ENCODE data around the gene ALCAM. TPM values are rescaled to one million over a fixed set of nuclear protein-coding genes. Genes with fewer than 3 reads are reported as not detected.

Gene ALCAM
- total RNA-seq, 2 experiments from 2014 or later: 47.7 to 51.3 TPM

GRCh38 chr3:105473521-105474223 lies 107.0 kb downstream of the ALCAM start:
- Histone ChIP-seq H3K4me1 (ENCODE audit: insufficient read depth, low read length, poor library complexity, severe bottlenecking) (no peaks in the 10 kb centered on the region), H2AFZ (ENCODE audit: low read length) (no peak overlapping the region), H3K9me2 (ENCODE audit: insufficient read depth, low read length) (no peaks in the 10 kb centered on the region), H4K20me1 (ENCODE audit: insufficient read depth, low read length) (0 out of 2 replicates have a peak, but pooled peaks cover 4% of the 10 kb centered on the region), H3K4me2 (ENCODE audit: low read length) (no peak overlapping the region), H3K9me3 (ENCODE audit: low read length) (no peaks in the 10 kb centered on the region; the same call in 1 of the 2 replicates), H3K79me2 (ENCODE audit: insufficient read depth, low read depth, low read length) (no peaks in the 10 kb centered on the region), H3K27ac (ENCODE audit: low read depth, low read length, poor library complexity, severe bottlenecking) (no peak overlapping the region), H3K4me3 (ENCODE audit: low read depth, low read length, poor library complexity, severe bottlenecking) (no peak overlapping the region), H3K36me3 (ENCODE audit: insufficient read depth, low read length) (no peaks in the 10 kb centered on the region)
- no peak for DNase-seq (ENCODE audit: low spot score)
- no TSS peak for BruUV-seq (replicated peaks)
- ChIA-PET POLR2A (interaction anchor here (0.6 to 0.8 kb wide), 2 partner anchors 10 to 420 kb away, joined by 3 to 7 read pairs; no protein-coding TSS in a partner anchor), CTCF (ENCODE audit: unreplicated experiment) (no interaction called here)
- TF ChIP-seq EZH2phosphoT487 (IDR thresholded peaks at IDR 0.05; ENCODE audit: borderline replicate concordance, low read depth, low read length) (no peak), CTCF (conservative IDR thresholded peaks at IDR 0.05; ENCODE audit: low read length) (no peak)
- intact Hi-C loops (cut with micrococcal nuclease; ENCODE audit: unreplicated experiment): no loop called here

GRCh38 chr3:105480768-105481167 lies 114.1 kb downstream of the ALCAM start:
- Histone ChIP-seq H3K4me3 (ENCODE audit: low read depth, low read length, poor library complexity, severe bottlenecking) (no peak overlapping the region), H4K20me1 (ENCODE audit: insufficient read depth, low read length) (no peaks in the 10 kb centered on the region), H3K4me2 (ENCODE audit: low read length) (no peak overlapping the region), H2AFZ (ENCODE audit: low read length) (no peak overlapping the region), H3K36me3 (ENCODE audit: insufficient read depth, low read length) (no peaks in the 10 kb centered on the region), H3K27ac (ENCODE audit: low read depth, low read length, poor library complexity, severe bottlenecking) (no peak overlapping the region), H3K79me2 (ENCODE audit: insufficient read depth, low read depth, low read length) (no peaks in the 10 kb centered on the region), H3K4me1 (ENCODE audit: insufficient read depth, low read length, poor library complexity, severe bottlenecking) (no peaks in the 10 kb centered on the region), H3K9me3 (ENCODE audit: low read length) (no peaks in the 10 kb centered on the region; the same call in 1 of the 2 replicates), H3K9me2 (ENCODE audit: insufficient read depth, low read length) (no peaks in the 10 kb centered on the region)
- no TSS peak for BruUV-seq (replicated peaks)
- ChIA-PET POLR2A (interaction anchor here (1.1 kb wide), 1 partner anchor 11 kb away, joined by 4 read pairs; no protein-coding TSS in a partner anchor), CTCF (ENCODE audit: unreplicated experiment) (no interaction called here)
- TF ChIP-seq EZH2phosphoT487 (IDR thresholded peaks at IDR 0.05; ENCODE audit: borderline replicate concordance, low read depth, low read length) (no peak), CTCF (conservative IDR thresholded peaks at IDR 0.05; ENCODE audit: low read length) (no peak)
- no peak for DNase-seq (ENCODE audit: low spot score)
- intact Hi-C loops (cut with micrococcal nuclease; ENCODE audit: unreplicated experiment): no loop called here

- H4K20me1 ChIP-seq (ENCODE audit: insufficient read depth, low read length): no peaks in the 10 kb centered on the region
- no peak for TF ChIP-seq EZH2phosphoT487 (IDR thresholded peaks at IDR 0.05; ENCODE audit: borderline replicate concordance, low read depth, low read length)
- TF ChIP-seq CTCF (conservative IDR thresholded peaks at IDR 0.05; ENCODE audit: low read length): no peak
- no peak overlapping the region for H3K4me3 ChIP-seq (ENCODE audit: low read depth, low read length, poor library complexity, severe bottlenecking)
- ChIA-PET POLR2A (interaction anchor here (0.9 to 1.9 kb wide), 4 partner anchors 18 to 46 kb away, joined by 3 to 4 read pairs (median 4); no protein-coding TSS in a partner anchor), CTCF (ENCODE audit: unreplicated experiment) (no interaction called here)
- DNase-seq (ENCODE audit: low spot score): no peak
- no peak overlapping the region for H3K27ac ChIP-seq (ENCODE audit: low read depth, low read length, poor library complexity, severe bottlenecking)
- no peak overlapping the region for H3K4me2 ChIP-seq (ENCODE audit: low read length)
- H3K9me2 ChIP-seq (ENCODE audit: insufficient read depth, low read length): no peaks in the 10 kb centered on the region
- no peak overlapping the region for H2AFZ ChIP-seq (ENCODE audit: low read length)
- H3K36me3 ChIP-seq (ENCODE audit: insufficient read depth, low read length): no peaks in the 10 kb centered on the region
- no peaks in the 10 kb centered on the region for H3K79me2 ChIP-seq (ENCODE audit: insufficient read depth, low read depth, low read length)
- no peaks in the 10 kb centered on the region for H3K9me3 ChIP-seq (ENCODE audit: low read length)
- intact Hi-C loops (cut with micrococcal nuclease; ENCODE audit: unreplicated experiment): no loop called here
- no peaks in the 10 kb centered on the region for H3K4me1 ChIP-seq (ENCODE audit: insufficient read depth, low read length, poor library complexity, severe bottlenecking)
- no TSS peak for BruUV-seq (replicated peaks)
These were observed 116.8 kb downstream of the ALCAM start for GRCh38 chr3:105483476-105483875.

Data from OCI-LY7 (cell line).